ENCODE measurements around the gene TANC1.
A peak's percentile ranks its signal among the peaks of the same experiment; 100 is the strongest.

The TANC1 gene

DNA sequence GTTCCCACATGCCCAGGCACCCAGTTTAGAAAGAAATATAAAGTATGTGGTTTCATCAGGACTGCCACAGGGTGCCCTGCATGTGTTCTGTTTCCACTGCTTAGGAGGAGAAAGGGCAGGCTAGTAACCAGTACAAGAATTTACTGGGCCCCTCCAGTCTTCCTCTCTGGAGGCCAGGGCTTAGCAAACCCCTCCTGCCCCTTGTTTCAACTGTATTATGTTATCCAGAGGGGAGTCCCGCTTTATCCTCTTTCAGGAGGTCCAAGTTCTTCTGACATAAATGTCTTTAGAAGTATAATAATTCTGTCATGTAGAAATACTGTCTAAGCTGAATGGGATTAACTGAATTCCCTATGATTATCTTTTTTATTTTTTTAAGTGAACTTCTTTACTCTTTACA lies 185.9 kb downstream of the TANC1 start:
- no peak overlapping the region for H3K27ac Mint-ChIP-seq (ENCODE audit: low read depth)
- H3K27me3 Mint-ChIP-seq = no peaks in the 10 kb centered on the region
- peaks cover 13% of the 10 kb centered on the region for H3K4me1 Mint-ChIP-seq
- H3K36me3 Mint-ChIP-seq (ENCODE audit: insufficient read depth) = no peaks in the 10 kb centered on the region
- H3K9me3 Mint-ChIP-seq = no peaks in the 10 kb centered on the region
- H3K4me3 Mint-ChIP-seq = no peak overlapping the region
- DNase-seq (ENCODE audit: low spot score in 2 of 2) = no peak
- no peak for ATAC-seq (replicated peaks; ENCODE audit: extremely low read depth, poor library complexity, severe bottlenecking)

DNA sequence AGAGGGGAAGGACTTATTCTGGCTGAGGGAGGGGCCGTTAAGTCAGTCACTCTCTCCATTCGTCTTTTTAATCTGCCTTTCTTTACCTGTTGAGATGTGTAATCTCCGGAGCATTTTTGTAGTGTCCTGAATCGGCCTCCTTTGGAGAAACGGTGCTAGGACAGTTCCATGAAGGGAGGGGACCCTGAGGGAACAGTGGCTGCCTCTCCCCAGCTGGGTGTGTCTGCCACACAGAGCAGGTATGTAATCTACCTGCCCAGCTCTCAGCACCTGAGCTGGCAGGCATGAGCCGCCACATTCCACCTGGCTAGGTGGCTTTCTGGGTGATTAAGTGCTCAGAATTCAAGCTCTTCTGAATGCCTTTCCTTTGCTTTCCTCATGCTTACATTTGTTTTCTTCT lies 186.9 kb downstream of the TANC1 start:
- H3K27me3 Mint-ChIP-seq = no peaks in the 10 kb centered on the region
- DNase-seq (ENCODE audit: low spot score in 2 of 2) (no peak), ATAC-seq (replicated peaks; ENCODE audit: extremely low read depth, poor library complexity, severe bottlenecking) (no peak)
- H3K4me1 Mint-ChIP-seq = peaks cover 13% of the 10 kb centered on the region
- H3K4me3 Mint-ChIP-seq = no peak overlapping the region
- H3K9me3 Mint-ChIP-seq = no peaks in the 10 kb centered on the region
- H3K27ac Mint-ChIP-seq (ENCODE audit: low read depth) = no peak overlapping the region
- H3K36me3 Mint-ChIP-seq (ENCODE audit: insufficient read depth) = no peaks in the 10 kb centered on the region

DNA sequence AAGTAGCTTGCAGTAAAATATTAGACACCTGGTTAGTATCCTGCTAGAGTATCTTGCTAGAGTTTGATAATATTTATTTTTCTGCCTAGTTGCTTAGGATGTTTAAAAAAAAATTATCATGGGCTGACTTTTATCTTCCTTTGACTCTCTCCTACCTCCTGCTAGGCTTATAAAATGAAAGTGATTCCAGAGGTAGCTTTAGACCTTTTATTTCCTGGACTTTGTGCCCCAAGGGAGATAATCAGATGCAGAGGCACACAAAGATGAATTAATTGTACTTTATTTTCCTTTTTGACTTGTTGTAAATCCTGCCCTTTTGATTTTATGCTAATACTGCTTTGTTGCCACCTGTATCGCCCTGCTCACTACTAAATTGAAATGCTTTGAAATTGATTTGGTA lies 187.4 kb downstream of the TANC1 start:
- ATAC-seq (replicated peaks; ENCODE audit: extremely low read depth, poor library complexity, severe bottlenecking) = no peak
- Mint-ChIP-seq H3K27me3 (no peaks in the 10 kb centered on the region), H3K4me3 (no peak overlapping the region), H3K9me3 (no peaks in the 10 kb centered on the region), H3K27ac (ENCODE audit: low read depth) (no peak overlapping the region), H3K36me3 (ENCODE audit: insufficient read depth) (no peaks in the 10 kb centered on the region), H3K4me1 (peaks cover 15% of the 10 kb centered on the region)
- DNase-seq (ENCODE audit: low spot score in 2 of 2) = no peak

DNA sequence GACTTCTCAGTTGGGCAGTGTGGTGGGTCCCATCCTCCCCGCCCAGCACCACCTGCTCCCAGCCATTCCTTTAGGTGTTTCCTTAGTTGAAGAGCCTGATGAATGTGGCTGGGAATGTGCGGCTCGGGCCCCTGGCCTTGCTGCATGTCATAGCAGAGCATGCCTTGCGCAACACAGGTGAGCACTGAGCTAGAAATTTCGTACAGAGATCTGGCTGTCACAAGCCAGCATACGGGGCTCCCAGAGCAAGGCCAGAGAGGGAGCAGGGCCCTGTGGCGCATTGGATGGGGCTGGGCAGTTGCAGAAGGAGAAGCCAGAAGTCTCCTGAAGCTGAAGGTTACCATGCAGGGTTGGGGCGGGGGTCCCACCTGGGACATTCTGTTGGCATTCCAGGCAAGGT lies 188.4 kb downstream of the TANC1 start:
- DNase-seq (ENCODE audit: low spot score in 2 of 2) (no peak), ATAC-seq (replicated peaks; ENCODE audit: extremely low read depth, poor library complexity, severe bottlenecking) (no peak)
- Mint-ChIP-seq H3K27ac (ENCODE audit: low read depth) (no peak overlapping the region), H3K27me3 (no peaks in the 10 kb centered on the region), H3K9me3 (no peaks in the 10 kb centered on the region), H3K36me3 (ENCODE audit: insufficient read depth) (no peaks in the 10 kb centered on the region), H3K4me1 (peaks cover 20% of the 10 kb centered on the region), H3K4me3 (no peak overlapping the region)

DNA sequence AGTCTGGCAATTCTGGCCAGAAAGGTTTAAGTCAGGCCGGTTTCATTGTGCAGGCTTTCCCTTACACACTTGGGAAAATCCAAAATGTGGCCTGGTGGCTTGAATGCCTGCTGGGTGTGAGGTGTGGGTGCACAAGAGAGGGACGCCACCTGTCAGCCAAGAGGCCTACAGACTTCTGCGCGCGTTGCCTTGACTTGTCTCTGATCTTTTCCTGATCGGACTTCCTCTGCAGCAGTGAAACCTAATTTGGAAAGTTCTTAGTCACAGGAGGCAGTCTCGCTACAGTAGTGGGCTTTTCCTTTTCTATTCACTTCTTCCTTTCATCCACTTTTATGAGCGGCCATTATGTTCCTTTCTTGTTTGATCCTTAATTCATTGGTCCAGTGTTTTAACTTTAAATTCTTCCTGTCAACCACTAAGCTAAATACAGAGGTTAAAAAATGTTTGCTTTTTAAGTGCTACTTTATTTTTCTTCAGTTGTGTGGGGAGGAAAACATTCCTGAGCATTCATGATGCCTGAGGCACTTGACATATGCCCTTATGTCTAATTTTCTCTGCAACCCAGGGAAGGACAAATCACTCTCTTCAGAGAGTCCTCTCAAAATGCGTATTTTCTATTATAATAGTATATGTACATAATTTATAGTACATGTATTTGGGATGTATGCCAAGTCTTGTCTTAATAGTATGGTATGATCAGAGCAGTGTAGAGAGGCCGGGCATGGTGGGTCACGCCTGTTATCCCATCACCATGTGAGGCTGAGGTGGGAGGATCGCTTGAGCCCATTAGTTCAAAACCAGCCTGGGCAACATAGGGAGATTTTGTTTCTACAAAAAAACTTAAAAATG lies 189.1 kb downstream of the TANC1 start:
- no peaks in the 10 kb centered on the region for H3K36me3 Mint-ChIP-seq (ENCODE audit: insufficient read depth)
- no peaks in the 10 kb centered on the region for H3K9me3 Mint-ChIP-seq
- ATAC-seq (replicated peaks; ENCODE audit: extremely low read depth, poor library complexity, severe bottlenecking) (no peak), DNase-seq (ENCODE audit: low spot score in 2 of 2) (no peak)
- peak overlapping the region; percentile 51 for H3K27ac Mint-ChIP-seq (ENCODE audit: low read depth)
- H3K4me1 Mint-ChIP-seq = peaks cover 20% of the 10 kb centered on the region
- no peaks in the 10 kb centered on the region for H3K27me3 Mint-ChIP-seq
- no peak overlapping the region for H3K4me3 Mint-ChIP-seq

DNA sequence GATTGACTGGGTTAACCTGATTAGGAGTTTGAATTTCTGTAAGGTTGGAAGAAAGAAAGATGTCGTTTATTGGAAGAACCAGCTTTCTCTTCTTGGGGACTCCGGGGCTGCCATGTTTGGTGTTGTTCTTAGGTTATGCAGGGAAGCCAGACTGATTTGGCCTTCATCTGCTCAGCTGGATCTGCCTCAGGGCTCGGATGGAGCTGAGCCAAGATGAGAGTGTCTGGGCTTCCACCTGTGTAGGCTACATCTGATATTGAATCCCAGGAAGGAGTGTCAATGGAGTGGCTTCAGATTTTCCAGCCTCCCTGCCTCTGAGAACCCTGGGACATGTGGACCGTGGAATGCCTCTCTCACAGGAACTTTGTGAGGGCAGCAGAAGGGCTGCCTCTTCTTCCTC lies 192.0 kb downstream of the TANC1 start:
- Mint-ChIP-seq H3K9me3 (no peaks in the 10 kb centered on the region), H3K36me3 (ENCODE audit: insufficient read depth) (no peaks in the 10 kb centered on the region), H3K27ac (ENCODE audit: low read depth) (no peak overlapping the region), H3K4me3 (no peak overlapping the region), H3K27me3 (no peaks in the 10 kb centered on the region), H3K4me1 (peaks cover 13% of the 10 kb centered on the region)
- DNase-seq (ENCODE audit: low spot score in 2 of 2) = no peak
- ATAC-seq (replicated peaks; ENCODE audit: extremely low read depth, poor library complexity, severe bottlenecking) = no peak

DNA sequence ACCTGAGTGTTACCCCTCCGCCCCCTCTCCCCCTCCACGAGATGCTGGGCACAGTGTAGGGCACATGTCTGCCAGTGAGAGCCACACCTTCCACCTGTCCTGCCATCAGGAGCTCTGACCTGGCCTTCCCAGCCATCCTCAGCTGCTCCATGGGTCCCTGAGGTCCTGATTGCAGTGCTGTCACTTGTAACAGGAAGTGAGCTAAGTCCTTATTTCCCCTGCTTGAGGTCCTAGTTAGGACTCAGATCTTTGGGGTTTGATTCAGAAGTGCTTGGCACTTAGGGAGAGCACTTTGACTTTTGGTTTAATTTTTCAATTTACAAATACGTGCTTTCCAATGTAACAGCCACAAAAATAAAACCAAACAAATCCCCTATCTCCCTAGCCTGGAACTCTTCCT lies 192.5 kb downstream of the TANC1 start:
- no peak overlapping the region for H3K27ac Mint-ChIP-seq (ENCODE audit: low read depth)
- H3K4me3 Mint-ChIP-seq = no peak overlapping the region
- DNase-seq (ENCODE audit: low spot score in 2 of 2) (no peak), ATAC-seq (replicated peaks; ENCODE audit: extremely low read depth, poor library complexity, severe bottlenecking) (no peak)
- H3K36me3 Mint-ChIP-seq (ENCODE audit: insufficient read depth) = no peaks in the 10 kb centered on the region
- no peaks in the 10 kb centered on the region for H3K9me3 Mint-ChIP-seq
- H3K27me3 Mint-ChIP-seq = no peaks in the 10 kb centered on the region
- H3K4me1 Mint-ChIP-seq = peaks cover 13% of the 10 kb centered on the region

DNA sequence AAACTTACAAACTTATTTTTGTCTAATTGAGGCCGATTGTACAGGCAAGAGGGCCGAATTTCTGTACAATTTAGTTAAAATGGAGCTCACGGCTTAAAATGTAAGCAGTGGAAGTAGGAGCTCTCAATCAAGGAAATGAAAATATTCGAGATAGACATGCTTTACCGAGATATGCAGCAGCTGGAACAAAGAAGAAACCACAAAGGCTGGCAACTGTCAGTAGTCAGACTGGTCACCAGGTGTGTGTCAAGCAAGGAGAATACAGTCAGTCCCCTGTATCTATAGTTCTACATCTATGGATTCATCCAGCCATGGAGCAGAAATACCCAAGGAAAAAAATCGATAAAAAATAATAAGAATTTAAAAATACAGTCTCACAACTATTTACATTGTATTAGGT lies 195.5 kb downstream of the TANC1 start:
- peaks cover 7% of the 10 kb centered on the region for H3K4me1 Mint-ChIP-seq
- H3K9me3 Mint-ChIP-seq = no peaks in the 10 kb centered on the region
- no peak for ATAC-seq (replicated peaks; ENCODE audit: extremely low read depth, poor library complexity, severe bottlenecking)
- H3K36me3 Mint-ChIP-seq (ENCODE audit: insufficient read depth) = no peaks in the 10 kb centered on the region
- H3K27me3 Mint-ChIP-seq = no peaks in the 10 kb centered on the region
- H3K4me3 Mint-ChIP-seq = no peak overlapping the region
- DNase-seq (ENCODE audit: low spot score in 2 of 2) = no peak
- no peak overlapping the region for H3K27ac Mint-ChIP-seq (ENCODE audit: low read depth)

DNA sequence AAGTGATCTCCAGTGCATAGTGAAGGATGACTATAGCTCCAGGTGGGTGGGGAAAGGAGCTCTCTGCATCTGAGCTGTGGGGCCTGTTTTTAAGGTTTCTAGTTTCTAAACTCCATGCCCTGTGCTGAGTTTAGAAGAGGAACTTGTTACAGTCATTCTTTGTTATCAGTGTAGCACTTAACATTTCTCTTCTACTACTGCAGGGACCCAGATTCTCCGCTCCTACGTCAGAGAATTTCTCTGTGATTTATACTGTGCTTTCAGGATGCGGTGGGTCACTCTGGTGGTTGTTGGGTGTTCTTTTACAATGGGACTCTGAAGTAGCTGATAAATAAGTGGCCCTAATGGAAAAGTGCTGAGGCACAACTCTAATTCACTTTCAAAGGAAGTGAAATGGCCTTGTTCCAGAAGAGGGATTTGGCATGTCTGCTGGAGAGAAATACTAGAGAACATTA lies 196.0 kb downstream of the TANC1 start:
- no peak overlapping the region for H3K4me3 Mint-ChIP-seq
- no peaks in the 10 kb centered on the region for H3K36me3 Mint-ChIP-seq (ENCODE audit: insufficient read depth)
- no peaks in the 10 kb centered on the region for H3K9me3 Mint-ChIP-seq

DNA sequence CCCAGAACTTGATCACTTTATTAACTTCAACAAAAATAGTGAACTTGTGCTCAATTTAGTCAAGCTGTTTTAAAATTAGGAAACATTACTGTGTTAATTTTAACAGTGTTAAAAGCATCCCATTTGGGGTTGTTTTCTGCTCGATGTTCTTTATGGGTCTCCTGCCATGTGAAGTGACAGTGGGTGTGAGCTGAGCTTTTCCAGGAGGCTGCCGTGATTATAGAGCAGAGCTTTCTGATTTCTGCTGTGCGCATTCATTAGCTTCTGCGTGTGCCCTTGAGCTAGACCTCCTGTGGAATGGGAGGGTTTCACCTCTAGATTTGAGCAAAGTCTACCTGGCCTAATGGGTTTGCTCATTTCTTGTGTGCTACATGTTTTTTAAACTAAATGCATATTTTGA lies 196.6 kb downstream of the TANC1 start:
- Mint-ChIP-seq H3K36me3 (ENCODE audit: insufficient read depth) (no peaks in the 10 kb centered on the region), H3K4me1 (peaks cover 7% of the 10 kb centered on the region), H3K27ac (ENCODE audit: low read depth) (no peak overlapping the region), H3K27me3 (no peaks in the 10 kb centered on the region), H3K4me3 (no peak overlapping the region), H3K9me3 (no peaks in the 10 kb centered on the region)
- no peak for DNase-seq (ENCODE audit: low spot score in 2 of 2)
- no peak for ATAC-seq (replicated peaks; ENCODE audit: extremely low read depth, poor library complexity, severe bottlenecking)

More for the DNA sequence above, 196.0 kb downstream of the TANC1 start:
- no peak for ATAC-seq (replicated peaks; ENCODE audit: extremely low read depth, poor library complexity, severe bottlenecking)
- Mint-ChIP-seq H3K27ac (ENCODE audit: low read depth) (no peak overlapping the region), H3K27me3 (no peaks in the 10 kb centered on the region), H3K4me1 (peaks cover 7% of the 10 kb centered on the region)
- DNase-seq (ENCODE audit: low spot score in 2 of 2) = no peak

DNA sequence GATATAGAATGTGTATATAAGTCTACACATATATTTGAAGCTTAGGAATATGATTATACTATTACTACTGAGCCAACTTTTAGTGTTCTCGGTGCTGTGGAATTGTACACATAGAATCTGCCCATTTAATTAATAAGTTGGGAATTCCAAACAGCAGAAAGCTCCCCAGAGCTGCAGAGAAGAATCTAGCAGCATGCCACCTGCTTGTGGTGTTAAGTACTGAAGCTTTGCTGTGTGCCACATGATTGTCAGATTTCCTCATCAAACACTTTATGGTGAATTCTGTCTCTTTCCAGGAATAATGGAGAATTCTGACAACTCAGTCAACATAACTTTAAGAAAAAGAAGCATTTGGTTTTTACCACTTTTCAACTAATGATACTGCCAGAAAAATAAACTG lies 200.3 kb downstream of the TANC1 start:
- Mint-ChIP-seq H3K36me3 (ENCODE audit: insufficient read depth) (no peaks in the 10 kb centered on the region), H3K4me1 (no peaks in the 10 kb centered on the region), H3K9me3 (no peaks in the 10 kb centered on the region), H3K27me3 (no peaks in the 10 kb centered on the region), H3K27ac (ENCODE audit: low read depth) (no peak overlapping the region), H3K4me3 (no peak overlapping the region)
- no peak for DNase-seq (ENCODE audit: low spot score in 2 of 2)
- ATAC-seq (replicated peaks; ENCODE audit: extremely low read depth, poor library complexity, severe bottlenecking) = no peak

DNA sequence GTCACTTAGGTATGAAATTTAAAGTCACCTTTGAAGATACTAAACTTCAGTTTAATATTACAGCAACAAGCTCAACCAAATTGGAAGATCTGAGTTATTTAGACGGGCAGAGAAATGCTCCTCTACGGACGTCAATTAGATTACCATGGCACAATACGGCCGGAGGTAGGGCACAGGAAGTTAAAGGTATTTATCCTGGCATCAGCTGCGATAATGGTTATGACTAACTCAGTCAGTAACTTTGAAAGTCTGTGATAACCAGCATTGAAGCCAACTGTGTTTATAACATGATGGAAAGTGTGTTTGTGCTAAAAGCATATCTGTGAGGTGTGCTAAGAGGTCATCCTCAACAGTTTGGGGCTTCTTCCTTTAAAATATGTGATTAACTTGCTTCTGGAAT lies 200.7 kb downstream of the TANC1 start:
- no peak overlapping the region for H3K4me3 Mint-ChIP-seq
- H3K4me1 Mint-ChIP-seq = no peaks in the 10 kb centered on the region
- no peaks in the 10 kb centered on the region for H3K9me3 Mint-ChIP-seq
- no peaks in the 10 kb centered on the region for H3K27me3 Mint-ChIP-seq
- ATAC-seq (replicated peaks; ENCODE audit: extremely low read depth, poor library complexity, severe bottlenecking) = no peak
- no peak overlapping the region for H3K27ac Mint-ChIP-seq (ENCODE audit: low read depth)
- no peak for DNase-seq (ENCODE audit: low spot score in 2 of 2)
- no peaks in the 10 kb centered on the region for H3K36me3 Mint-ChIP-seq (ENCODE audit: insufficient read depth)

DNA sequence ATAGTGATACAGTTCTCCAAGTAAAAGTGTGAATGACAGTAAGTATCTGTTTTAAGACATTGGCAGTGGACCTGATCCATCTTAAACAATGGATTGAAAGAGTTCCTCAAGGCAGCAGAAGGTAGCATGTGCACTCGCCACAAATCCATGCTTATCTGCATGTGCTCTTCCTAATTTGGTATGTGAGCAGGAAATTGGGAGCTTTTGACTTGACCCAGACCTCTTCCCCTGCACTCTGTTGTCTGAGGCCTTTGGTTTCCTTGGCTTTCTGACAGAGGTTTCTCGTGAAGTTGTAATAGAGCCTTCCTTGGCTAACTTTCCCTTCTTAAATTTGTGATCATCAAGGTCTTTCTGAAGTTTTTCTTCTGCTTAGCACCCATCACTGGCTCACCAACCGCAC lies 204.0 kb downstream of the TANC1 start:
- Mint-ChIP-seq H3K27me3 (no peaks in the 10 kb centered on the region), H3K27ac (ENCODE audit: low read depth) (no peak overlapping the region), H3K9me3 (no peaks in the 10 kb centered on the region), H3K4me3 (no peak overlapping the region), H3K36me3 (ENCODE audit: insufficient read depth) (no peaks in the 10 kb centered on the region), H3K4me1 (no peaks in the 10 kb centered on the region)
- ATAC-seq (replicated peaks; ENCODE audit: extremely low read depth, poor library complexity, severe bottlenecking) (no peak), DNase-seq (ENCODE audit: low spot score in 2 of 2) (no peak)
